Activated CD4-positive, alpha-beta T cell treated with anti-CD3 and anti-CD28 coated beads for 1 hour (primary cell): Measurements from ENCODE around the gene ZIC2.
"Not testable (repeated sequence)": the region's sequence is repeated elsewhere in the genome, so short reads cannot be mapped to it uniquely, and the experiment has no call there.

Source experiments
- DNase-seq: peaks from one replicate; pipeline ENCODE4 v3.0.0-alpha.2; 2020

Gene ZIC2

GRCh38 chr13:99981735-99982035 is at the start of gene ZIC2:
TSS of gene ZIC2 (plus strand) at chr13:99981784. CDS start at chr13:99982065, 281 bp downstream.
- no peak for DNase-seq

DNA sequence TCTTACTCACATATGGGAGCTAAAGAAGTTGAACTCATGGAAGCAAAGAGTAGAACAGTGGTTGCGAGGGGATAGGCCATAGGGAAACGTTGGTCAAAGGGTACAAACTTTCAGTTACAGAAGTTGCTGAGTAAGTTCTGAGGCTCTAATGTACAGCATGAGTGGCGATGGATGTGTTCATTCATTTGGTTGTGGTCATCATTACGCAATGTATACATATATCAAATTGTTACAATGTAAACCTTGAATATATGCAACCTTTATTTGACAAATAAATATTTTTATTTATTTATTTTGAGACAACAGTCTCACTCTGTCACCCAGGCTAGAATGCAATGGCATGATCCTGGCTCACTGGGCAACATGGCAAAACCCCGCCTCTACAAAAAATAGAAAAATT is 48.7 kb upstream of the ZIC2 start:
- no peak for DNase-seq

DNA sequence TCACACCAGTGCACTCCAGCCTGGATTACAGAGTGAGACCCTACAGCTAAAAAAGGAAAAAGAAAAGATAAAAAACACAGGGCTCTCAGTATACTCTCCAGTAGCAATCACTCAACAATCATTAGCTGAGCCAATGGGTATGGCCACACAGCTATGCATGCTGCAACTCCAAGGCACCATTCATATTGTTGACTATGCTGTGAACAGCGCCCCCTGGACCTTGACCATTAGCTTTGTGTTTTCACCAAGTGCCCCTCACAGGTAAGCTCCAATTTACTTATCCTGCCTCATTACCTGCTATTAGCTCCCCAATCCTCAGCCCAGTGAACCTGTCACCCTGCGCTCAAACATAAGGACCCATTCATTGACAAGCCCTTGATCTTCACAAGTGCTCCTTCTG is 45.8 kb upstream of the ZIC2 start:
- DNase-seq = no peak

DNA sequence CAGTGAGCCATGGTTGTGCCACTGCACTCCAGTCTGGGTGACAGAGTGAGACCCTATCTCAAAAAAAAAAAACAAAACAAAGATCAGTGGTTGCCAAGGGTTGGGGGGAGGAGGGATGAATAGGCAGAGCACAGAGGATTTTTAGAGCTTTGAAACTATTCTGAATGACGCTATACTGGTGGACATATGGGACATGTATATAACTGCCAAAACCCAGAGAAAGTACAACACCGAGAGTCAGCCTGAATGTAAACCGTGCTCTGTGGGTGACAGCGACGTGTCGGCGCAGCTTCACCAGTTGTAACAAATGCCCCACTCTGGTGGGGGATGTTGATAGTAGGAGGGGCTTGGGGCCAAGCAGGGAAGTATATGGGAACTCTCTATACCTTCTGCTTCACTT is 42.9 kb upstream of the ZIC2 start:
- DNase-seq = no peak

DNA sequence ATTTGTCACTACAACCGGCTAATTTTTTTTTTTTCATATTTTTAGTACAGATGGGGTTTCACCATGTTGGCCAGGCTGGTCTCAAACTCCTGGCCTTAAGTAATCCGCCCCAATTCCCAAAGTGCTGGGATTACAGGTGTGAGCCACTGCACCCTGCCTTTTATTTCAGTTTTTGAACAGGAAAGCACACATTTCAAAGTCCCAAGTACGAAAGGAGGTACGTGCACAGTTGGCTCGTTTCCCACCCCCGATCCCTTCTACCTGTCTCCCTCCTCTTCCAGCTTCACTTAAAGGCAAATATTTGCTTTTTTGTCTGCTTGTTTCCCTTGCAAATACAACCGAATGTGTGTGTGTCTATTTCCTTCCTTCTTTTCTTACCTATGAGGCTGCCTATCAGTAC is 40.5 kb upstream of the ZIC2 start:
- DNase-seq = no peak

DNA sequence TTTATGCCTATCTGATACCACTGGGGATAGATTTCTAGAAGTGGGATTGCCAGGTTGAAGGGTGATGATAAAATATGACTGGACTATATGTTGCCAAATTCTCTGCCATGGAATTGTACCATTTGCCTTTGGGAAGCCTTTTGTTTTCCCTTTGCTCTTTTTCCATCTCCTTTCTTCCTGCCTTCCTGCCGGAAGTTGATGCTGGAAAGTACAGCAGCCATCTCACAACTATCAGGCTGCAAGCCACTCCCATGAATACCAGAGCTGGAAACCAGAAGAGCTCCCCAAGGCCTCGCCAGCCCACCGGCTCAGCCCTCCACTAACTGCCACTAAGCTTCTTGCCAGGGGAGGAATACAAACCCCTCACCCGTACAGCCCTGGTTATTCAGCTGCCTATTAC is 39.7 kb upstream of the ZIC2 start:
- DNase-seq = no peak

DNA sequence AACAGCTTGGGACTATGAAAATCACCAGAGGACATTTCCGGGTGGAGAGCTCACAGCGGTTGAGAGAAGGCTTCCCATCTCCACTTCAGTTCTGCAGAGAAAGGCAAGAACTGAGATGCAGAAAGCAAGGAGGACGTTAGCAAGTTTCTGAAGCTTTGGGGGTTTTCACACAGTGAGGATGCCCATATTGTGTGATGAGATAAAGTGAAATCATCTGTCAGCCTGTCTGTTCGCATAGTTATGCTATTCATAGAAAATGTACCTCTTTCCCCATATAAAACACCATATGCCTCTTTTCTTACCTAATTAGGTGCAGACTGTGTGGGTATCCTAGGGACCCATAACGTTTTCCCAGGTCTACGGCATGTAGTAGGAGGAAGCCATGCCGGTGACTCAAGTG is 37.5 kb upstream of the ZIC2 start:
- DNase-seq = no peak

- no peak for DNase-seq
Observed at GRCh38 chr13:99944606-99945005, 37.0 kb upstream of the ZIC2 start.

- DNase-seq = not testable (repeated sequence)
Observed at GRCh38 chr13:99945515-99945914, 36.1 kb upstream of the ZIC2 start.

- DNase-seq = no peak
Observed at GRCh38 chr13:99947666-99948065, 33.9 kb upstream of the ZIC2 start.

DNA sequence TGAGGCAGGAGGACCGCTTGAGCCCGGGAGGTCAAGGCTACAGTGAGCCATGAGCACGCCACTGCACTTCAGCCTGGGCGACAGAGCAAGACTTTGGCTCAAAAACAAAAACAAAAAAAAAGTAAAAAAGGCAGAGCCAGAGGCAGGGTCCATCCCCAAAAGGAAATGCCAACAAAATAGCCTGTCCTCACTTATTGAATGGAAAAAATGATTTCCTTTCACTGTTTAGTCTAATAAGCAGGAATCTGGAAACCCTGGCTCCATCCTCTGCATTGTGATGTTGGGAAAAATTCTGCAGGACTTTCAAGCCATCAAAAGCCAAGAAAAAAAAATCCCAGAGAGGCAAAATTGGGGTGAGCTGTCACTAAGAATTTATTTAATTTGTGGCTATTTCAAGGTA is 33.2 kb upstream of the ZIC2 start:
- DNase-seq = no peak

GRCh38 chr13:99948907-99949678 is 32.5 kb upstream of the ZIC2 start:
- no peak for DNase-seq

GRCh38 chr13:99949679-99950413 is 31.7 kb upstream of the ZIC2 start:
- DNase-seq = no peak

- not testable (repeated sequence) for DNase-seq
Observed at GRCh38 chr13:99951666-99952065, 29.9 kb upstream of the ZIC2 start.

DNA sequence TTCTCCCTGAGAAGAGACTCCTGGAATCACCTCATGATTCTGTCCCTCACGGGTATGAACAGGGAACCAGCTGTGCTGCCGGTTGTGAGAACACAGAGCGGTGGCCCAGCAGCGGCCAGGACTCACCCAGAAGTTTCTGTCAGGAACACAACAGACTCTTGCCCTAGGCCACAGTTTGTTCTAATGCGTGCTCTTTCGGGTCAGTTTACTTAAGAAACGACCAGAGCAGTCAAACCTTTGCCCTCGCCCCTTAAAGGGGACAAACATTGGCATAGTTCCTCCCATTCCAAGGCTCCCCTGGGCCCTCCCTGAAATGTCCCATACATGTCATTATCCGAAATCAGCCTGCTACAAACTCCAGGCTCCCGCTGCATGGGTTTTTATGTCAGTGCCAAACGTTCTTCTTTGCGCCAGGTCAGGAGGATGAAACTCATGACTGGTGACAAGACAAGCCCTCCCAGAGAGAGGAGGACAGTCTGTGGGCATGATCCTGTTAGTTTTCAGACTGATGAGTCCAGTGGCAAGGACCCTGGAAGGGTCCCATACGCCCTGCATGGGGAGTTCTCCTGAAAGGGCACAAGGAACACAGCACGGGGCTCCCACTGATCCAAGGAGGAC is 28.3 kb upstream of the ZIC2 start:
- no peak for DNase-seq

- DNase-seq = no peak
Observed at GRCh38 chr13:99955107-99955746, 26.4 kb upstream of the ZIC2 start.

DNA sequence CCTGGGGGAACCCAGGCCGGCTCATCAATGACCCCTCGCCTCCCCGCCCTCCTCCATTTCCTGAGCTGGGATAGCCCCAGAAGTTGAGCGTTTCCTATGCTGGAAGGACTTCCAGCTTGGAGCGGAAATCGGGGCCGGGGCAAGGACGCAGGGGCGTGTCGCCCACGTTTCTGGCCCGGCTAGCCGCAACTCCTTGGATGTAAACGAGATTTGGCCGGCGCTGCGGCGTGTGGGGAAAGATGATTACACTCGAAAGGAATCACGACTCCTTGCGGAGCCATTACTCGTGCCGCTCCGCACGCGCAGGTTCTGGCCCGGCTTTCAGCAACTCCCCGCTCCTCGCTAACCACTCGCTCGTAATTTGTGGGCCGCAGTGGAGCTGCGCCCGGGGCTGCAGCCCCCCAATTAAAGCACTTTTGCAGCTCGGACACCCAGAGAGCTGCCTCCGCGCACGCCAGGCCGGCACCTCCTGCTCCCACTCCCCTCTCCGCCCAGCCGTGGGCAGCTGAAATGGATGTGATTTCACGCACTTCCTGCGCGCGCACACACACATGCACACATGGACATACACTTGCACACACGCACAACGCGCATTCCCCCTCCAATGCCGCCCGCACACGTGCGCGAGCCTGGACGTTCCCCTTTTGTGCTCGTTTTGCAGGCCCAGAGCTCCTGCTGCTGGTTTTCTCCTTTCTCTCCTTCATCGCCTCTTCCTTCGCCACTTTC is 25.7 kb upstream of the ZIC2 start:
- DNase-seq = no peak

- DNase-seq = no peak
Observed at GRCh38 chr13:99956473-99957349, 24.9 kb upstream of the ZIC2 start.

- DNase-seq = no peak
Observed at GRCh38 chr13:99958406-99959126, 23.0 kb upstream of the ZIC2 start.

DNA sequence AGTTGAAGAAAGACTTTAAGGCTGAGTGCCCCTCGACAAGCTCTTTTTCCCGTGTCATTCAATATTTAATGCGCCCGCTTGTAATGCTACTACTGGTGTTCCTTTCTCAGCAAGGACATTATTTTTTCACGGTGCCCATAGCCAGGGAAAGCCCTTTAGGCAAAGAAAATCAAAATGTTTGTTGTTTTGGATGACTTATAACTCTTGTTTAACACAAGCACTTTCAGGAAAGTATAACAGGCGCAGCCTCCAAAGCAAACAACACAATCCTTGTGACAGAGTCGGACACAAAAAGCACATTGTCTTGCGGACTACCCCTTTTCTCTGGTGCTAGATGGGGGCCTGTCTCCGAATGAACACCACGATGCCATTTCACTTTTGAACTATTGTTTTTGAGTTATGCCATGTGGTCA is 22.5 kb upstream of the ZIC2 start:
- no peak for DNase-seq

DNA sequence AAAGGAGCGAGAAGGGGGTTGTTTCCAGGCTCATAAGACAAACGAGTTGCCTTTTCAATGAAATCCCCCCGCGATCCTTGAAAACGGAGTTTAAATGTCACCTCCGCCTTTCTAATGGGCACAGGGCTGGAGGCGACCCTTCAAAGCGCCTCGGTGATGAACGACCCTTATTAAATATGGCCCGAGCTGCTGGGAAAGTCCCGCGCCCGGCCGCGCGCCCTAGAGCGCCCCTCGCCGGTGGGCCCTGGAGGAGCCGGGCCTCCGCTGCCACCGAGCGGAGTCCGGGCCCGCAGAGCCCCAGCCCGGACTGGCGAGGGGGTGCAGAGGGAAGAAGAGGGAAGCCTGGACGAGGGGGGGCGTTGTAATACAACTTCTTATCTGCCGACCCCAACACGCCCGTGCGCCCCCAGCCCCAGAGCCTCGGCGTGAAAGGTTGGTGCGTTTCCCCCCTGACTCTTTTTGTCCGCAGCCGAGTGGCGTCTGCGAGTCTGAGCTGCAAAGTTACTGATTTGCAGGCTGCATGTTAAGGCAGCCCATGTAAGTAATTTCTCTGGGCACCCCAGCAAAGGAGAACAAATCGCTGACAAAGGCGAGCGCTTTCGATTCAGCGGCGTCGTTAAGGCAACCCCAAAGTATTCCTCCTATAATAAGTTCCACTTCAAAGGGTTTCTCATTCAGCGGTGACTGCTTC is 21.9 kb upstream of the ZIC2 start:
- DNase-seq = no peak
